Activated naive CD8-positive, alpha-beta T cell treated with anti-CD3 and anti-CD28 coated beads, Interleukin-2, amount 50 U/mL, for 16 hours (primary cell): Measurements from ENCODE around the gene PIGBOS1.
"Not testable (repeated sequence)": the region's sequence is repeated elsewhere in the genome, so short reads cannot be mapped to it uniquely, and the experiment has no call there.

Experiments
- DNase-seq: peaks from one replicate; pipeline ENCODE4 v3.0.0-alpha.2; 2020; ENCODE audit warnings: low read depth, low spot score

The PIGBOS1 gene

DNA sequence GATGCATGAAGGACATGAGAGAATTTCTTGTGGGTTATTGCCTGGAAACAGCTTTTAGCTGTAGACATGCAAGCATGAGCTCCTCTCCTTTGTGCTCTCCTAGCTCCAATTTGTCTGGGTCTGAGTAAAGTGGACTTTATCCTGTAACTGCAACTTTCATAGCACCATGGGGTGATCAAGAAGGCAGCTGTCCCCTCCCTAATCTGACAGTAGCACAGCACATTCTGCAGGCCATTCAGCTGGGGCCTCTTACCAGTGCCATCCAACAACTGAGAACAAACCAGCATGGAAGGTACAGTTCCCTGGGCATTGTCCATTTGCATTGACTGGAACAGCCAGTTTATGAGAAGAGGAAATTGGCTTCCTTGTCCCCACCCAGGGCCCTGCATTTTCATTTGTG is 21.6 kb downstream of the PIGBOS1 start:
- DNase-seq, result no peak

DNA sequence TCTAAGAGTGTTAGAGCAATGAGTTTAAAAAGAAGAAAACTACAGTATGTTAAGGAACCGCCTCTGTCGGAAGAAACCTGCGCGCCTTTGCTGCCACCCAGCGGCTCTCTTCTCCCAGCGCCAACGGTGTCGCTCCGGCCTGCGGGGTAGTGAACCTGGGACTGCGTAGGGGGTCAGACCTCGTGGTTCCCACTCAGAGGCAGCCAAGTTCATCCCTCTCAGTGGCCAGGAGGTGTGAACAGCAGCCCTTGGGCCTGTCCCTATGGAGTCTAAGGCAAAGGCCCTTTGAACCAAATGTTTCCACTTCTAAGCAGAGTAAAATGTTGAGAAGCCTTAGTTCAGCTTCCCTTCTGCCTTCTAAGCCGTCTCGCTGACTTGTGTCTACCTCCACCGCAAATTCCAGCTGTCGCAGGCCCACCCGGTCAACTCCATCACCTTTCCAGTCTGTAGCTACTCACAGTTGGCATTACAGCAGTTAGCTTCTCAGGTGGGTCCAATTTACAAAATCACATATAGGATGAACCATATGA is 28.3 kb downstream of the PIGBOS1 start:
- DNase-seq, result peak; percentile 68

- peak; percentile 44 for DNase-seq
Measured at GRCh38 chr15:55289746-55290527, 29.0 kb downstream of the PIGBOS1 start, which contains the start of gene RAB27A. TSS of gene RAB27A (minus strand) at chr15:55289813. CDS start at chr15:55234934, 54,879 bp downstream.

- no peak for DNase-seq
Measured at GRCh38 chr15:55289011-55289745, 29.7 kb downstream of the PIGBOS1 start.

DNA sequence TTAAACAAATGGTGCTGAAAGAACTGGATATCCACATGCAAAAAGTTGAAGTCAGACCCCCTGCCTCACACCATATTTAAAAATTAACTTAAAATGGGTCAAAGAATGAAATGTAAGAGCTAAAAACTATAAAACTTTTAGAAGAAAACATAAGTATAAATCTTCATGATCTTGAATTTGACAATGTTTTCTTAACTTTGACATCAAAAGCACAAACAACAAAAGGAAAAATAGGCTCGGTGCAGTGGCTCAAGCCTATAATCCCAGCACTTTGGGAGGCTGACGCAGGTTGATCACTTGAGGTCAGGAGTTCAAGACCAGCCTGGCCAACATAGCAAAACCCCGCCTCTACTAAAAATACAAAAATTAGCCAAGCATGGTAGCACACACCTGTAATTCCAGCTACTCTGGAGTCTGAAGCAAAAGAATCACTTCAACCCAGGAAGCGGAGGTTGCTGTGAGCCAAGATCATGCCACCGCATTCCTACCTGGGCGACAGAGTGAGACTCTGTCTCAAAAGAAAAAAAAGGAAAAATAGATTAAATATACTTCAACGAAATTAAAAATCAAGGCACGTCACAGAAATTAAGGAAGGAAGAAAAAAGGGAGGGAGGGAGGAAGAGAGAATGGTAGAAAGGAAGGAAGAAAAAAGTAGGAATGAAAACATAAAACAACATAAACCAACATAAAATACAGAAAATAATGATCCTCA is 30.8 kb downstream of the PIGBOS1 start:
- no peak for DNase-seq

GRCh38 chr15:55286442-55287189 is 32.3 kb downstream of the PIGBOS1 start:
- DNase-seq, result not testable (repeated sequence)

- DNase-seq, result no peak
Measured at GRCh38 chr15:55284426-55284825, 34.5 kb downstream of the PIGBOS1 start.

GRCh38 chr15:55283379-55284147 is 35.4 kb downstream of the PIGBOS1 start:
- no peak for DNase-seq

DNA sequence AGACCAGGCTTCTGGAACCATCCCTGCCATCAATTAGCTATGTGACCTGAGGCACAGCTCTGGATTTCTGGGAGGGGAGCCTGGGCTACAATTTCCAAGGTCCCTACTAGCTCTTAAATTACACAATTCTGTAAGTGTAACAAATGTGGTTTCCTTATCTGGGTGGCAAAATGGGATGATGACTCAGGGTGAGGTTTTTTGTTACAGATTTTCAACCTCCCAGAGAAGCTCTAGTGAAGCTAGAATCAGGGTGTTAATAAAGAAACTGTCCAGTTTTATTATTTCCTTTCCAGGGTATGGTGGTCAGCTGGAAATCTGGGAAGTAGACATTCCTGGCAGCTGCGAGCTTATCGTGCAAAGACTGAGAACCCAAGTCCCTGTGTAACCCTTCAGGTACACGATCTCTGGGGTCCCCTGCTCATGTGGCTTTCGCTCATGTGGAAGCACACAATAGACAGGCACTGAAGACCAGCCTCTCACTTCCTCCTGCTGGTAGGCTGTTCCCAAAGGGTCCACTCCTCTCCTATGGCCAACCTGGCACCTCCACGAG is 36.6 kb downstream of the PIGBOS1 start:
- no peak for DNase-seq

GRCh38 chr15:55281517-55282228 is 37.2 kb downstream of the PIGBOS1 start:
- DNase-seq, result no peak

DNA sequence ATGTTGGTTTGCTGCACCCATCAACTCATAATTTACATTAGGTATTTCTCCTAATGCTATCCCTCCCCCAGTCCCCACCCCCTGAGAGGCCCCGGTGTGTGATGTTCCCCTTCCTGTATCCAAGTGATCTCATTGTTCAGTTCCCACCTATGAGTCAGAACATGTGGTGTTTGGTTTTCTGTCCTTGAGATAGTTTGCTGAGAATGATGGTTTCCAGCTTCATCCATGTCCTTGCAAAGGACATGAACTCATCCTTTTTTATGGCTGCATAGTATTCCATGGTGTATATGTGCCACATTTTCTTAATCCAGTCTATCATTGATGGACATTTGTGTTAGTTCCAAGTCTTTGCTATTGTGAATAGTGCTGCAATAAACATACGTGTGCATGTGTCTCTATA is 38.3 kb downstream of the PIGBOS1 start:
- not testable (repeated sequence) for DNase-seq

GRCh38 chr15:55279746-55280351 is 39.1 kb downstream of the PIGBOS1 start:
- DNase-seq, result no peak

DNA sequence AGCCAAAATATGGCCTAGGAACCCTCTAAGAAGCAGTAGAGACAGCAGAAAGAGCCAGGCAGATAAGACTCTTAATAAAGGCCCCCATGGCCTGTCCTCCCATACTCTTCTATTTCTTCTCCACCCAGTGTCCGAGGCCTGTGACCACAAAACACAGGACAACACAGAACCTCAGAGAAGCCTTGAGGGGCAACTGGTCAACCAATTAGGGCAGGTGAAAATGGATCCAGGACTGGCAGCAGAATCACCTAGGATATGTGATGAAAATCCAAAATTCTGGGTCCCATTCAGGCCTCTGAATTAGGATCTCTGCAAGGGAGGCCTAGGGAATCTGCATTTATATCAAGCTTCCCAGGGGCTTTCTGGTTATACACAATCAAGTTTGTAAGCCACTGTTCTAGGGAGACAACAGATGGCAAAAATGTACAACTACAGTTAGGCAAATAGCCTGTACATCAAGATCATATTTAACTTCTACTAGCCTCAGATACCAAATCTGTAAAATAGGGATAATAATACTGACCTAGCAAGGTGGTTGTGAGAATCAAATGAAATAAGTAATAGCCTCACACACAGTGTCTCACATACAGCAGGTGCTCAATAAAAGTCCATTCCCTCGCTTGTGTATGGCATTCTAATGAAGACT is 39.7 kb downstream of the PIGBOS1 start:
- DNase-seq, result no peak

DNA sequence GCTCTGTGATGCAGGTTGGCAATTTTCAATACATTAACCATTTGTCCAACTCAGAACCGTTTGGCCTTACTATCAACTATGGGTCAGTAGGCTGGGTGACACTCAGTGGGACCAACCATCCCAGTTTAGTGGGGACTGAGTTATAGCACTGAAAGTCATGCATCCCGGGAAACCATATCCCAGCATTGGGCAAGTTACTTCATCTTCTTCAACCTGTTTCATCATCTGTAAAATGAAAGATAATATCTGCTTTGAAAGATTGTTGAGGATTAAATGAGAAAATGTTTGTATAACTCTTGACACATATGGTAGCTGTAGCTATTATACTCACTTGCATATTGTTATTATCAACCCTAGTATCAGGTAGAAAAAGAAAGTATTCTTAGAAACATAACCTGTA is 41.2 kb downstream of the PIGBOS1 start:
- no peak for DNase-seq

GRCh38 chr15:55277116-55277564 is 41.8 kb downstream of the PIGBOS1 start:
- no peak for DNase-seq

DNA sequence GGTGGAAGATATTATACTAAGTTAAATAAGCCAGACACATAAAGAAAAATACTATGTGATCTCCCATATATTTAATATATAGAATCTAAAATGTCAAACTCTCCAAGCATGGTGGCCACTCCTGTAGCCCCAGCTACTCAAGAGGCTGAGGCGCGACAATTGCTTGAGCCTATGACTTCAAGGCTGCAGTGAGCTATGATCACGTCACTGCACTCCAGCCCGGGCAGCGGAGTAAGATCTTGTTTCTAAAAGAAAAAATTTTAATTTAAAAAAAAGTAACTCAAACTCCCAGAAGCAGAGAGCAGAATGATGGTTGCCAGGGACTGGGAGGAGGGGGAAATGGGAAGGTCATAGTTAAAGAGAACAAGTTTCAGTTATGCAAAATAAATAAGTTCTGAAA is 42.6 kb downstream of the PIGBOS1 start:
- no peak for DNase-seq

GRCh38 chr15:55270291-55270690 is 48.6 kb downstream of the PIGBOS1 start:
- no peak for DNase-seq

- DNase-seq, result no peak
Measured at GRCh38 chr15:55268176-55268695, 50.7 kb downstream of the PIGBOS1 start.
